Suprapubic skin (tissue), 4 donors: ENCODE results near the gene SPOCK2. TPM values are rescaled to one million over a fixed set of nuclear protein-coding genes. Genes with fewer than 3 reads are reported as not detected.

Source experiments
- DNase-seq, 2 donors: peaks; one replicate each; pipeline ENCODE4 v3.0.0-alpha.2; 2019; ENCODE audit warnings: low spot score in 2 of 2
- H3K27ac ChIP-seq: fragments of 200-600 bp; sonication (generic); one replicate; pipeline ENCODE4 v1.5.1; 2019
- H3K27me3 ChIP-seq: fragments of 200-600 bp; sonication (generic); one replicate; pipeline ENCODE4 v1.5.1; 2019
- H3K36me3 ChIP-seq: fragments of 200-600 bp; sonication (generic); one replicate; pipeline ENCODE4 v1.5.1; 2019
- H3K4me1 ChIP-seq: fragments of 200-600 bp; sonication (generic); one replicate; pipeline ENCODE4 v1.5.1; 2019
- H3K4me3 ChIP-seq: fragments of 200-600 bp; sonication (generic); one replicate; pipeline ENCODE4 v1.5.1; 2019; ENCODE audit warnings: mild to moderate bottlenecking
- H3K9me3 ChIP-seq: fragments of 200-600 bp; sonication (generic); one replicate; pipeline ENCODE4 v1.5.1; 2019
- CTCF ChIP-seq, 2 donors: fragments of 200-600 bp in 1 of 2; fragments of 450-650 bp in 1 of 2; sonication (generic) in 1 of 2; IDR thresholded peaks; one replicate each; pipeline ENCODE4 v1.5.1; 2016 to 2019; ENCODE audit warnings: antibody characterized with exemption in 2 of 2, mild to moderate bottlenecking in 1 of 2, moderate library complexity in 1 of 2
- EP300 ChIP-seq: sonication (generic); formaldehyde crosslinking; IDR thresholded peaks from one replicate; pipeline ENCODE4 v1.6.1; 2017; ENCODE audit warnings: antibody characterized with exemption
- POLR2A ChIP-seq, 2 donors: fragments of 450-650 bp; IDR thresholded peaks; one replicate each; pipeline ENCODE4 v1.6.1; 2017; ENCODE audit warnings: antibody characterized with exemption in 2 of 2, mild to moderate bottlenecking in 2 of 2, moderate library complexity in 2 of 2
- POLR2AphosphoS5 ChIP-seq, 3 donors: sonication (generic); formaldehyde crosslinking; IDR thresholded peaks; one replicate each; pipeline ENCODE4 v1.6.1; 2017; ENCODE audit warnings: antibody characterized with exemption in 3 of 3
- WGBS: methylation state at CpG from one replicate; pipeline ENCODE4 v1.1.5; 2018; 5-methylcytosine and 5-hydroxymethylcytosine counted together
- total RNA-seq, 4 donors: library from RNA; depleted of rRNA; stranded (reverse); fragments of >200 nt; gene quantifications; one replicate each; pipeline ENCODE4 v1.1.0, GENCODE V29; 2016

Gene SPOCK2
- total RNA-seq, 4 donors from 2014 or later, result 1.5 to 3.7 (median 1.8) TPM

- Histone ChIP-seq H3K4me1 (no peaks in the 10 kb centered on the region), H3K36me3 (no peaks in the 10 kb centered on the region), H3K27me3 (no peaks in the 10 kb centered on the region), H3K4me3 (no peak overlapping the region), H3K27ac (no peak overlapping the region), H3K9me3 (no peaks in the 10 kb centered on the region)
- WGBS, result 89% methylated on average over 20 of the region's 20 CpGs
- TF ChIP-seq CTCF (IDR thresholded peaks at IDR 0.05), result no peak
- TF ChIP-seq POLR2AphosphoS5 (IDR thresholded peaks at IDR 0.05), result no peak
- no peak for TF ChIP-seq POLR2A (IDR thresholded peaks at IDR 0.05)
- TF ChIP-seq EP300, result no peak
- no peak for DNase-seq
Measured at GRCh38 chr10:72077275-72077990, 10.9 kb downstream of the SPOCK2 start.

GRCh38 chr10:72076756-72077155 lies 11.6 kb downstream of the SPOCK2 start:
- Histone ChIP-seq H3K4me1 (no peaks in the 10 kb centered on the region), H3K27me3 (no peaks in the 10 kb centered on the region), H3K9me3 (no peaks in the 10 kb centered on the region), H3K27ac (no peak overlapping the region), H3K36me3 (no peaks in the 10 kb centered on the region), H3K4me3 (no peak overlapping the region)
- 80% methylated on average over 5 of the region's 5 CpGs for WGBS
- DNase-seq, result no peak
- no peak for TF ChIP-seq CTCF (IDR thresholded peaks at IDR 0.05)
- TF ChIP-seq EP300, result no peak
- TF ChIP-seq POLR2AphosphoS5 (IDR thresholded peaks at IDR 0.05), result no peak
- TF ChIP-seq POLR2A (IDR thresholded peaks at IDR 0.05), result no peak

- H3K36me3 ChIP-seq, result no peaks in the 10 kb centered on the region
- H3K9me3 ChIP-seq, result no peaks in the 10 kb centered on the region
- DNase-seq, result no peak
- no peak overlapping the region for H3K27ac ChIP-seq
- no peak overlapping the region for H3K4me3 ChIP-seq
- TF ChIP-seq POLR2A (IDR thresholded peaks at IDR 0.05), result no peak
- no peaks in the 10 kb centered on the region for H3K4me1 ChIP-seq
- WGBS, result 85% methylated on average over 11 of the region's 12 CpGs
- H3K27me3 ChIP-seq, result no peaks in the 10 kb centered on the region
Measured at GRCh38 chr10:72075376-72076115, 12.8 kb downstream of the SPOCK2 start.

- no peak for DNase-seq
- no peaks in the 10 kb centered on the region for H3K4me1 ChIP-seq
- H3K4me3 ChIP-seq, result no peak overlapping the region
- 80% methylated on average over 18 of the region's 18 CpGs for WGBS
- H3K27ac ChIP-seq, result no peak overlapping the region
- no peaks in the 10 kb centered on the region for H3K27me3 ChIP-seq
- no peaks in the 10 kb centered on the region for H3K9me3 ChIP-seq
- H3K36me3 ChIP-seq, result no peaks in the 10 kb centered on the region
- TF ChIP-seq EP300, result no peak
- no peak for TF ChIP-seq CTCF (IDR thresholded peaks at IDR 0.05)
- no peak for TF ChIP-seq POLR2A (IDR thresholded peaks at IDR 0.05)
- TF ChIP-seq POLR2AphosphoS5 (IDR thresholded peaks at IDR 0.05), result no peak
Measured at GRCh38 chr10:72074574-72075375, 13.6 kb downstream of the SPOCK2 start.

- 76% methylated on average over 11 of the region's 14 CpGs for WGBS
- H3K27ac ChIP-seq, result no peak overlapping the region
- no peaks in the 10 kb centered on the region for H3K9me3 ChIP-seq
- H3K36me3 ChIP-seq, result no peaks in the 10 kb centered on the region
- H3K27me3 ChIP-seq, result no peaks in the 10 kb centered on the region
- TF ChIP-seq EP300 (no peak), POLR2A (IDR thresholded peaks at IDR 0.05) (no peak), POLR2AphosphoS5 (IDR thresholded peaks at IDR 0.05) (no peak), CTCF (IDR thresholded peaks at IDR 0.05) (no peak)
- no peak for DNase-seq
- no peaks in the 10 kb centered on the region for H3K4me1 ChIP-seq
- no peak overlapping the region for H3K4me3 ChIP-seq
Measured at GRCh38 chr10:72073708-72074573, 14.4 kb downstream of the SPOCK2 start.
